H1 (cell line): ENCODE data around the gene MEX3C. TPM values are rescaled to one million over a fixed set of nuclear protein-coding genes. Genes with fewer than 3 reads are reported as not detected.

Experiments used
- FOSL1 ChIP-seq: IDR thresholded peaks from 2 replicates; pipeline ENCODE4 v1.6.1; 2011; ENCODE audit warnings: mild to moderate bottlenecking, low read depth, low read length, moderate library complexity; ENCODE audit not compliant: insufficient read depth
- PHF8 ChIP-seq: fragments of 200-600 bp; sonication (generic); conservative IDR thresholded peaks from 2 replicates; pipeline ENCODE4 v1.7.1; 2012; ENCODE audit warnings: low read depth, mild to moderate bottlenecking, inconsistent platforms, low read length, moderate library complexity
- RBBP5 ChIP-seq: IDR thresholded peaks from 2 replicates; pipeline ENCODE4 v1.7.1; 2012; ENCODE audit warnings: low read depth, mild to moderate bottlenecking, inconsistent platforms, low read length, moderate library complexity, borderline replicate concordance
- polyA plus RNA-seq, 7 experiments: library from polyadenylated mRNA; depleted of rRNA in 3 of 7; stranded (reverse) in 5 of 7; unstranded in 2 of 7; fragments of >200 nt in 5 of 7; fragments of 200-250 nt in 2 of 7; gene quantifications; 1 replicate in 5 of 7; 2 replicates in 1 of 7; 4 replicates in 1 of 7; pipeline versions ENCODE4 v1.2.1 to v1.2.3, GENCODE V29; 2011 to 2013; ENCODE audit warnings: missing spikeins in 2 of 7, mixed read lengths in 2 of 7
- total RNA-seq: library from RNA; stranded (reverse); fragmentation: NEBNext Ultra II Directional; extraction: Animal tissue kit (Norgen Biotek cat#: 25700); gene quantifications from 2 replicates; pipeline ENCODE4 v1.2.1, GENCODE V29; 2021

The MEX3C gene
- total and polyA plus RNA-seq, 2 of the 8 experiments (the other 6 are each of a cell fraction or from before 2014, with no cell fraction given) = 48.2 to 103 TPM

DNA sequence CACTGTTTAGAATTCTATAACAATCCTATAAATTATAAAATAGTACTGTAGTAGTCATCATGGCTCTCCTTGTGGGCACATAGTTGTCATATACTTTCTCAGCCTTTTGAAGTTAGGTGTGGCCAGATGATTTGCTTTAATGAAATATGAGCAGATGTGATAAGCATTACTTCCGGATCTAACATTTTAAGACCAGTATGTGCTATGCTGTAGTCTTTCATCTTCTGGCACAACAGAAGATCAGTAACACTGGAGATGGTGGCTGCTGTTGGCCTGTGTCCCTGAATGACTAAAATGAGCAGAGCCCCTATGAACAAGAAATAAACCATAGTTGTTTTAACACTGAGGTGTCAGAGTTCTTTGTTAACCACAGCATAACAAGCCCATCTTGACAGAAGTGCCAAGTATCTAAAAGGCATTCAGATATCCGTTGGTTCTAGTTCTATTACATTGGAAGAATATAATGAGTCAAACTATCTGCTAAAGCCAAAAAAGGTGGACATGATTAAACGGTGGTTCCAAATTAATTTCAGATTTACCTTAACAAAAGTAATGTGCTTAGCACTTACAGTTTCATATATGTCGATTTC, 6.3 kb downstream of the MEX3C start (continued):
- TF ChIP-seq PHF8 (no peak), FOSL1 (no peak), RBBP5 (no peak)
